WTC11 (cell line): ENCODE measurements around the gene C1QTNF1. TPM values are rescaled to one million over a fixed set of nuclear protein-coding genes. Genes with fewer than 3 reads are reported as not detected.

Experiments used
- ATAC-seq: fragments of 200-7000 bp; cut with Tn5 transposase; 2 replicates; pipeline ENCODE4 v1.10.0; 2021; ENCODE audit warnings: mild to moderate bottlenecking, moderate library complexity
- CTCF ChIA-PET: fragments of 300-600 bp; sonication (Branson Sonifier 250); formaldehyde crosslinking; loops from one replicate; lab custom pipeline; 2021; ENCODE audit warnings: antibody characterized with exemption; lab: Charles Lee
- POLR2A ChIA-PET: fragments of 350-600 bp; sonication (Branson Sonifier 250); formaldehyde crosslinking; loops from one replicate; lab custom pipeline; 2021; ENCODE audit warnings: antibody characterized with exemption; lab: Charles Lee
- DNase-seq: peaks from one replicate; pipeline ENCODE4 v3.0.0; 2021; ENCODE audit warnings: low spot score
- H3K27ac Mint-ChIP-seq: 2 replicates; pipeline ENCODE4 v1.8.0; 2021; ENCODE audit warnings: mixed read lengths
- H3K27me3 Mint-ChIP-seq: 2 replicates; pipeline ENCODE4 v1.8.0; 2021; ENCODE audit warnings: low read depth, mild to moderate bottlenecking, moderate library complexity, mixed read lengths
- H3K36me3 Mint-ChIP-seq: 2 replicates; pipeline ENCODE4 v1.8.0; 2021; ENCODE audit warnings: mixed read lengths
- H3K4me1 Mint-ChIP-seq: 2 replicates; pipeline ENCODE4 v1.8.0; 2022; ENCODE audit warnings: mixed read lengths
- H3K4me3 Mint-ChIP-seq: 2 replicates; pipeline ENCODE4 v1.8.0; 2021; ENCODE audit warnings: mild to moderate bottlenecking, moderate library complexity, mixed read lengths
- H3K9me3 Mint-ChIP-seq: 2 replicates; pipeline ENCODE4 v1.8.0; 2021; ENCODE audit warnings: mixed read lengths
- ATF2 ChIP-seq: sonication (generic); formaldehyde crosslinking; IDR thresholded peaks from 2 replicates; pipeline ENCODE4 v1.8.1; 2022; ENCODE audit warnings: low read depth, missing genetic modification reagents, borderline replicate concordance
- ATF6 ChIP-seq: sonication (generic); formaldehyde crosslinking; IDR thresholded peaks from 2 replicates; pipeline ENCODE4 v1.8.1; 2023; ENCODE audit warnings: mild to moderate bottlenecking, missing genetic modification reagents
- CREM ChIP-seq: sonication (generic); formaldehyde crosslinking; IDR thresholded peaks from 2 replicates; pipeline ENCODE4 v1.8.1; 2022; ENCODE audit warnings: mild to moderate bottlenecking, missing genetic modification reagents, moderate library complexity
- CTCF ChIP-seq: fragments of 200-600 bp; IDR thresholded peaks from 2 replicates; pipeline ENCODE4 v1.8.0; 2022; ENCODE audit warnings: antibody characterized with exemption
- E2F4 ChIP-seq: sonication (generic); formaldehyde crosslinking; IDR thresholded peaks from 2 replicates; pipeline ENCODE4 v1.8.1; 2022; ENCODE audit warnings: low read depth, mild to moderate bottlenecking, moderate library complexity, missing genetic modification reagents, borderline replicate concordance
- E2F5 ChIP-seq: sonication (generic); formaldehyde crosslinking; IDR thresholded peaks from 2 replicates; pipeline ENCODE4 v1.8.1; 2022; ENCODE audit warnings: mild to moderate bottlenecking, moderate library complexity, missing genetic modification reagents
- EMX1 ChIP-seq: fragments of 250-450 bp; sonication (Bioruptor Pico); IDR thresholded peaks from 2 replicates; pipeline ENCODE4 v1.8.0; 2021; ENCODE audit warnings: mild to moderate bottlenecking
- FOXJ3 ChIP-seq: sonication (generic); formaldehyde crosslinking; IDR thresholded peaks from 2 replicates; pipeline ENCODE4 v1.9.0; 2021; ENCODE audit warnings: missing genetic modification reagents, mild to moderate bottlenecking, borderline replicate concordance
- FOXP4 ChIP-seq: sonication (generic); formaldehyde crosslinking; IDR thresholded peaks from 2 replicates; pipeline ENCODE4 v1.8.0; 2022; ENCODE audit warnings: mild to moderate bottlenecking, missing genetic modification reagents
- HMGA2 ChIP-seq: fragments of 250-450 bp; sonication (Bioruptor Pico); IDR thresholded peaks from 2 replicates; pipeline ENCODE4 v1.4.0; 2021; ENCODE audit warnings: mild to moderate bottlenecking, moderate library complexity
- KAT7 ChIP-seq: sonication (generic); formaldehyde crosslinking; IDR thresholded peaks from 2 replicates; pipeline ENCODE4 v1.8.1; 2023; ENCODE audit warnings: missing genetic modification reagents, mild to moderate bottlenecking, borderline replicate concordance
- NFATC4 ChIP-seq: fragments of 250-450 bp; sonication (Bioruptor Pico); IDR thresholded peaks from 2 replicates; pipeline ENCODE4 v1.9.0; 2021; ENCODE audit warnings: mild to moderate bottlenecking
- OVOL2 ChIP-seq: fragments of 250-450 bp; sonication (Bioruptor Pico); IDR thresholded peaks from 2 replicates; pipeline ENCODE4 v1.9.0; 2021; ENCODE audit warnings: mild to moderate bottlenecking, borderline replicate concordance
- PRDM15 ChIP-seq: sonication (generic); formaldehyde crosslinking; IDR thresholded peaks from 2 replicates; pipeline ENCODE4 v1.8.0; 2022; ENCODE audit warnings: missing genetic modification reagents
- RORB ChIP-seq: fragments of 250-450 bp; sonication (Bioruptor Pico); IDR thresholded peaks from 2 replicates; pipeline ENCODE4 v1.9.0; 2021; ENCODE audit warnings: mild to moderate bottlenecking
- TEAD4 ChIP-seq: sonication (generic); formaldehyde crosslinking; IDR thresholded peaks from 2 replicates; pipeline ENCODE4 v1.8.0; 2022; ENCODE audit warnings: mild to moderate bottlenecking, missing genetic modification reagents
- USF1 ChIP-seq: sonication (generic); formaldehyde crosslinking; IDR thresholded peaks from 2 replicates; pipeline ENCODE4 v1.8.0; 2022; ENCODE audit warnings: mild to moderate bottlenecking, missing genetic modification reagents
- USF2 ChIP-seq: sonication (generic); formaldehyde crosslinking; IDR thresholded peaks from 2 replicates; pipeline ENCODE4 v1.8.1; 2023; ENCODE audit warnings: mild to moderate bottlenecking, missing genetic modification reagents, moderate library complexity
- ZNF512 ChIP-seq: sonication (generic); formaldehyde crosslinking; IDR thresholded peaks from 2 replicates; pipeline ENCODE4 v1.8.1; 2022; ENCODE audit warnings: missing genetic modification reagents, borderline replicate concordance
- total RNA-seq: library from RNA; stranded (reverse); gene quantifications from 3 replicates; pipeline ENCODE4 v1.2.3, GENCODE V29; 2021

Gene C1QTNF1
- total RNA-seq, 1 experiment from 2014 or later = 1.7 TPM

GRCh38 chr17:79074649-79075445 lies 50.9 kb downstream of the C1QTNF1 start, which contains the start of gene ENGASE:
ENGASE (plus strand) TSS chr17:79074824; CDS start chr17:79074945, 121 bp downstream.
- Mint-ChIP-seq H3K27ac (peak within 1 kb of the TSS; percentile 72), H3K4me1 (peaks cover 7% of the 10 kb centered on the region), H3K9me3 (no peaks in the 10 kb centered on the region), H3K4me3 (peak within 1 kb of the TSS; percentile 76), H3K36me3 (peaks cover 6% of the 10 kb centered on the region), H3K27me3 (peaks cover 17% of the 10 kb centered on the region)
- POLR2A ChIA-PET = no interaction called here
- CTCF ChIA-PET = interaction anchor here (0.6 to 4.0 kb wide), 21 partner anchors 8 to 326 kb away, joined by 3 to 24 read pairs (median 4); partner anchors contain the start of gene CANT1
- DNase-seq (peak; percentile 94), ATAC-seq (peak; percentile 98)
- TF ChIP-seq RORB (CRISPR knock-in tag) = no peak
- no peak for TF ChIP-seq FOXJ3 (CRISPR knock-in tag)
- TF ChIP-seq PRDM15 (CRISPR knock-in tag) = no peak
- TF ChIP-seq USF1 (CRISPR knock-in tag) = no peak
- TF ChIP-seq TEAD4 (CRISPR knock-in tag) = no peak
- TF ChIP-seq USF2 = peak; percentile 23; the same call in 1 of the 2 replicates
- no peak for TF ChIP-seq KAT7 (CRISPR knock-in tag)
- no peak for TF ChIP-seq CTCF
- TF ChIP-seq EMX1 (CRISPR knock-in tag) = no peak
- TF ChIP-seq ZNF512 (CRISPR knock-in tag) = no peak
- TF ChIP-seq E2F4 (CRISPR knock-in tag) = no peak
- no peak for TF ChIP-seq OVOL2 (CRISPR knock-in tag)
- TF ChIP-seq HMGA2 = no peak
- TF ChIP-seq FOXP4 (CRISPR knock-in tag) = no peak
- TF ChIP-seq E2F5 = no peak
- no peak for TF ChIP-seq ATF6 (CRISPR knock-in tag)
- peak; percentile 55; the same call in 1 of the 2 replicates for TF ChIP-seq CREM
- no peak for TF ChIP-seq NFATC4 (CRISPR knock-in tag)
- TF ChIP-seq ATF2 (CRISPR knock-in tag) = no peak
